Measurements from ENCODE around the gene EVA1B. TPM values are rescaled to one million over a fixed set of nuclear protein-coding genes. Genes with fewer than 3 reads are reported as not detected.

EVA1B gene
- polyA plus RNA-seq, 2 of the 4 experiments (the other 2 are of a cell fraction), result 2.9 to 8.5 TPM

DNA sequence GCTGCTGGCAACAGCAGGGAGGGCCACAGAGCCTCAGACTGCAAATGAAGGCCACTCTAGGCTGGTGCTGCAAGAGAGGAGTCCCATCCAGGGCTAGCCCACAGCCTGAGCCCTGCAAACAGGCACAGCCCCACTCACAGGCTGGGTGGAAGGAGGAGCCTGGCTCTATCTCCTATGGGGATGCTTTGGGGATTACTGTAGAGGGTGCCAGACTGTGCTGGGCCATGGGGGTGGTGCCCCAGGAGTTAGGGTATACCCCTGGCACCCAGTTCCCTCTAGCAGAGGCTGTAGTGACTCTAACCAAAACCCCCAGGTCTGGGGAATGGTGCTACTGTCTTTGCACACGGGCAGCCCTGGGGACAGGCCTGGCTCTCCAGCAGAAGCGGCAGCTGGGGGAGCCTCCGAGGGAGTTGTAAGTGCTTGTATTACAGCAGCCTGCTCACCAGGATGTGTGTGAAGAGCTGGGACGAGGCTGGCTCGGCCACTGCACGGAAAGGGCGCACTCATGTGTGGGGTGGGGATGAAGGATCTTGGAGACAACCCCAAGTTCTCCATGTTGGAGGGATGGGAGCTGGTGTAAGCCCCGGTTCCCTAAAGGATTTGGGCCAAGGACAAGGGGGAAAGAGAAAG is 23.4 kb upstream of the EVA1B start:
- CTCF ChIA-PET, result interaction anchor here (1.1 to 17.8 kb wide), 3 partner anchors 9 to 75 kb away, joined by 3 to 201 read pairs (median 9); no protein-coding TSS in a partner anchor
- H3K9me3 ChIP-seq, result no peaks in the 10 kb centered on the region
- DNase-seq (ENCODE audit: low read depth in 1 of 2, low spot score in 1 of 2), result no peak
- H3K27ac ChIP-seq, result peak overlapping the region in 1 of 2 experiments; percentile 16; a peak in 1 of 6 replicates
- H3K4me2 ChIP-seq, result no peak overlapping the region
- POLR2A ChIA-PET, result no interaction called here
- 91% methylated on average over 4 of the region's 8 CpGs for WGBS (ENCODE audit: missing lambda C conversion rate)
- H3K4me1 ChIP-seq, result peaks cover 42% of the 10 kb centered on the region
- FAIRE-seq, result no peak
- TF ChIP-seq, protein P1, sequence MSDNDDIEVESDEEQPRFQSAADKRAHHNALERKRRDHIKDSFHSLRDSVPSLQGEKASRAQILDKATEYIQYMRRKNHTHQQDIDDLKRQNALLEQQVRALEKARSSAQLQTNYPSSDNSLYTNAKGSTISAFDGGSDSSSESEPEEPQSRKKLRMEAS (IDR thresholded peaks at IDR 0.05), result no peak
- TF ChIP-seq NFE2L2 (conservative IDR thresholded peaks at IDR 0.05; ENCODE audit: low read length) (no peak), EP300 (IDR thresholded peaks at IDR 0.05) (no peak)
- no peak overlapping the region for H3K4me3 ChIP-seq
- ATAC-seq, result no peak

DNA sequence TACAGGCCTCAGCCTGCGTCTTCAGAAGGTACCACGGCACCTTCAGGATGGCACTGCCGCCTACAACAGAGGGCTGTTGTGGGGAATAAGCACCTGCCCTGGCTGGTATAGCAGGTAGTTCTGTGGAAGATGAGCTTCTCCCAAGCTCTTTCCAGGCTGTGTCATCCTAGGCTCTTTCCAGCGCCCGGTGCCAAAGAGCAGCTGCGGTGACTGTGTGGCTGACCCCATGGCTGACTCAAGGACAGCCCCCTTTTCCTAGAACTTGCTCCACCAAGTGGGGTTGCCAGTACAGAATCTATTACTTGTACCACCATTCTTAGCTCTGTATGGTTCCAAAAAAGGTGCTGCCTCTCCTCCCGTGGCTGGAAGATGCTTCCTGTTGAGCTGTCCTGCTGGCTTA is 21.9 kb upstream of the EVA1B start:
- H3K4me2 ChIP-seq, result no peak overlapping the region
- ATAC-seq, result no peak
- no peak overlapping the region for H3K27ac ChIP-seq
- TF ChIP-seq RFX5 (IDR thresholded peaks at IDR 0.05) (no peak), ZFP36 (IDR thresholded peaks at IDR 0.05; ENCODE audit: borderline replicate concordance, partially characterized antibody) (no peak), HEYL (CRISPR knock-in tag; IDR thresholded peaks at IDR 0.05) (no peak), ZNF302 (CRISPR knock-in tag; IDR thresholded peaks at IDR 0.05) (no peak), FOSB (CRISPR knock-in tag; IDR thresholded peaks at IDR 0.05) (no peak), RARB (CRISPR knock-in tag; IDR thresholded peaks at IDR 0.05) (no peak)
- TF ChIP-seq, protein P2, sequence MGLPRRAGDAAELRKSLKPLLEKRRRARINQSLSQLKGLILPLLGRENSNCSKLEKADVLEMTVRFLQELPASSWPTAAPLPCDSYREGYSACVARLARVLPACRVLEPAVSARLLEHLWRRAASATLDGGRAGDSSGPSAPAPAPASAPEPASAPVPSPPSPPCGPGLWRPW (IDR thresholded peaks at IDR 0.05), result no peak
- no peaks in the 10 kb centered on the region for H3K9me3 ChIP-seq
- peaks cover 27% of the 10 kb centered on the region for H3K4me1 ChIP-seq
- DNase-seq (ENCODE audit: low read depth in 1 of 2, low spot score in 1 of 2), result no peak
- H3K4me3 ChIP-seq, result no peak overlapping the region
- 87% methylated on average over 3 of the region's 7 CpGs for WGBS (ENCODE audit: missing lambda C conversion rate)
- no peak for FAIRE-seq
- ChIA-PET CTCF (interaction anchor here (0.7 to 17.8 kb wide), 5 partner anchors 18 to 76 kb away, joined by 3 to 201 read pairs (median 3); partner anchors contain the start of gene SH3D21), POLR2A (no interaction called here)

DNA sequence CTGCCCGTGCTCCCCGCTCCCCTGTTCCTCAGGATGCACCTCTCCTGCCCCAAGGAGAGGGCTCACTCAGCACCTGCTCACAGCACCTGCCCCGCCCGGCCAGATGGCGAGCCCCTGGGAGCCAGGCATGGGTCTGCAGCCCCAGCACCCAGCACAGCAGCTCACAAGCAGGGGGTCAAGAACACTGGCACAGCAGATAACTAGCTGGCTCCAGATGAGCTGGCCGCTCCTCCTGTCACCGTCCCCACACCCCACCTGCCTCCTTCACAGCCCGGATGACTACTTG is 20.9 kb upstream of the EVA1B start:
- H3K4me3 ChIP-seq, result no peak overlapping the region
- ATAC-seq (no peak), DNase-seq (ENCODE audit: low read depth in 1 of 2, low spot score in 1 of 2) (no peak), FAIRE-seq (no peak)
- no peak overlapping the region for H3K4me2 ChIP-seq
- WGBS (ENCODE audit: missing lambda C conversion rate), result 93% methylated on average over 8 of the region's 8 CpGs
- peaks cover 17% of the 10 kb centered on the region for H3K4me1 ChIP-seq
- H3K9me3 ChIP-seq, result no peaks in the 10 kb centered on the region
- CTCF ChIA-PET, result interaction anchor here (0.5 to 17.8 kb wide), 6 partner anchors 13 to 223 kb away, joined by 3 to 201 read pairs (median 14); partner anchors contain the start of genes EVA1B and STK40
- POLR2A ChIA-PET, result interaction anchor here (0.6 kb wide), 1 partner anchor 65 kb away, joined by 7 read pairs; no protein-coding TSS in a partner anchor
- H3K27ac ChIP-seq, result peak overlapping the region in 1 of 2 experiments; percentile 78; a peak in 1 of 6 replicates
- TF ChIP-seq HOXB13 (CRISPR knock-in tag; IDR thresholded peaks at IDR 0.05; ENCODE audit: low read depth) (no peak), GATA3 (IDR thresholded peaks at IDR 0.05; ENCODE audit: borderline replicate concordance) (no peak)
- TF ChIP-seq, protein P1 (IDR thresholded peaks at IDR 0.05), result no peak
- TF ChIP-seq, protein P3, sequence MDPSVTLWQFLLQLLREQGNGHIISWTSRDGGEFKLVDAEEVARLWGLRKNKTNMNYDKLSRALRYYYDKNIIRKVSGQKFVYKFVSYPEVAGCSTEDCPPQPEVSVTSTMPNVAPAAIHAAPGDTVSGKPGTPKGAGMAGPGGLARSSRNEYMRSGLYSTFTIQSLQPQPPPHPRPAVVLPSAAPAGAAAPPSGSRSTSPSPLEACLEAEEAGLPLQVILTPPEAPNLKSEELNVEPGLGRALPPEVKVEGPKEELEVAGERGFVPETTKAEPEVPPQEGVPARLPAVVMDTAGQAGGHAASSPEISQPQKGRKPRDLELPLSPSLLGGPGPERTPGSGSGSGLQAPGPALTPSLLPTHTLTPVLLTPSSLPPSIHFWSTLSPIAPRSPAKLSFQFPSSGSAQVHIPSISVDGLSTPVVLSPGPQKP (IDR thresholded peaks at IDR 0.05; ENCODE audit: low read depth, low read length), result no peak

DNA sequence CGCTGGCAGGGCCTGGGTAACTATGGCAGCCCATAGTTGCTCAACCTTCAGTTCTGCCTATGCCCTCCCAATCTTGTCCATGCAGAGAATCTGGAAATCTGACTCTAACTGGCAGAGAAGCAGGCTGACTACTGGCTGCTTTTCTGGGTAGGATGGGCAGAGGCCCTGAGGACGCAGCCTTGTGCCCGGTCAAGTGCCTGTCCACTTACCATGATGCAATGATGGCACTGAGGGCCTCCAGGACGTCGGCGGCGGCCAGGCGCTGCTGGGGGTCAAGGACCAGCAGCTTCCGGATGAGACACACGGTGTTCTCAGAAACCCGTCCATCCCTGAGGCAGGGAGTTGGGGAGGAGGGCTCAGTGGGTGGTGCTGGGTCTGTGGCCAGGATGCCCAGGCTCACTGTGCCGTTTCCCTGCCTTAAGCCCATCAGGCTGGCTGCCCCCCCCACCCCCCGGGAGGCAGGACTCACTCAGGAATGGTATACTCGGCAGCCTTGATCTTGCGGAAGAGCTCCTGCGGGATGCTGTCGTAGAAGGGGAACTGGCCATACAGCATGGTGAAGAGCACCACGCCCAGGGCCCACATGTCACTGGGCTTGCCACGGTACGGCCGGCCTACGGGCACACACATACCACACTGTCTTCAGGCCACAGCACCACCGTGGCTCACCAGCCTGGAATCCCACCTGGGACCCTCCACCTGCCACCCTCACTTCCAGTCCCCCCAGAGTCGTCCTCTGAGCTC is 20.4 kb upstream of the EVA1B start:
- no peak for DNase-seq (ENCODE audit: low read depth in 1 of 2, low spot score in 1 of 2)
- H3K27ac ChIP-seq, result peak overlapping the region in 1 of 2 experiments; percentile 78; a peak in 4 of 6 replicates
- ChIA-PET POLR2A (interaction anchor here (0.6 to 1.5 kb wide), 2 partner anchors 43 to 66 kb away, joined by 4 to 7 read pairs; no protein-coding TSS in a partner anchor), CTCF (interaction anchor here (0.5 to 17.8 kb wide), 18 partner anchors 7 to 223 kb away, joined by 3 to 201 read pairs (median 12); partner anchors contain the start of genes EVA1B, OSCP1 and STK40)
- 92% methylated on average over 7 of the region's 24 CpGs for WGBS (ENCODE audit: missing lambda C conversion rate)
- ATAC-seq, result no peak
- no peak for FAIRE-seq
- TF ChIP-seq MAFK (IDR thresholded peaks at IDR 0.05; ENCODE audit: partially characterized antibody) (no peak), NFE2L2 (conservative IDR thresholded peaks at IDR 0.05; ENCODE audit: low read length) (no peak), RAD21 (conservative IDR thresholded peaks at IDR 0.05 in 1 of 2, IDR thresholded peaks at IDR 0.05 in 1 of 2) (no peak), MAZ (IDR thresholded peaks at IDR 0.05; ENCODE audit: borderline replicate concordance, low read depth, low read length) (no peak), HOXB13 (CRISPR knock-in tag; IDR thresholded peaks at IDR 0.05; ENCODE audit: low read depth) (no peak), MYC (IDR thresholded peaks at IDR 0.05; ENCODE audit: borderline replicate concordance, low read length) (no peak), CHD2 (IDR thresholded peaks at IDR 0.05; ENCODE audit: low read length, partially characterized antibody) (no peak), FOXS1 (CRISPR knock-in tag; IDR thresholded peaks at IDR 0.05) (no peak), TP53 (CRISPR knock-in tag; IDR thresholded peaks at IDR 0.05) (no peak), CHD4 (IDR thresholded peaks at IDR 0.05; ENCODE audit: borderline replicate concordance) (no peak)
- TF ChIP-seq, protein P3 (IDR thresholded peaks at IDR 0.05; ENCODE audit: low read depth, low read length), result no peak
- no peaks in the 10 kb centered on the region for H3K9me3 ChIP-seq
- H3K4me1 ChIP-seq, result peaks cover 12% of the 10 kb centered on the region
- no peak overlapping the region for H3K4me3 ChIP-seq
- no peak overlapping the region for H3K4me2 ChIP-seq
